Thyroid gland (tissue), 4 donors: Measurements from ENCODE around the gene PERP.

ENCODE experiments used
- CTCF ChIP-seq, 6 experiments: fragments of 200-600 bp in 3 of 6; fragments of 450-650 bp in 3 of 6; sonication (generic) in 3 of 6; IDR thresholded peaks; one replicate each; pipeline ENCODE4 v1.5.1; 2016 to 2019; ENCODE audit warnings: antibody characterized with exemption in 6 of 6, mild to moderate bottlenecking in 2 of 6, inconsistent platforms in 1 of 6, moderate library complexity in 1 of 6
- POLR2A ChIP-seq, 2 donors: fragments of 450-650 bp; IDR thresholded peaks; one replicate each; pipeline ENCODE4 v1.6.1; 2017; ENCODE audit warnings: antibody characterized with exemption in 2 of 2, mild to moderate bottlenecking in 2 of 2, moderate library complexity in 1 of 2

DNA sequence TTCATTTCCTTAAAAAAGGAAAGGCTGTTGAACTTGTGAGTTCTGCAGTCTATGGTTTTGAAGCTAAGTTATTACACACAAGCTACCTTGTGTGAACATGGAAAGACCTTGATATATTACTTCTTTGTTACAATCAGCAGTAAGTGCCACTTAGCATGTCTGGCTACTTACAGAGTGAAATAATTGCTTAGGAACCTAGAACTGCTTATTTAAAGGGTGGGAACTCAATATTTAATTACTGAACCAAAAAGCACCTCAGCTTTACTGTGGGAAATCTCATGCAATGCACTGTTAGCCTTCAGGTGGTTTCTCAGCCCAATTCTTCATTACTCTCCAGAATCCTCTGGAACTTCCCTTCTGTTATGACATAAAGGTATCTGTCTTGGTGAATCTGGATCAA, 17.9 kb downstream of the PERP start:
- no peak for TF ChIP-seq CTCF (IDR thresholded peaks at IDR 0.05)
- TF ChIP-seq POLR2A (IDR thresholded peaks at IDR 0.05) = no peak
